NCI-H146 treated with DMSO at 0.1 percent for 48 hours (cell line): ENCODE measurements around the gene CPLANE1.
"Not testable (repeated sequence)": the region's sequence is repeated elsewhere in the genome, so short reads cannot be mapped to it uniquely, and the experiment has no call there.

ENCODE experiments used
- DNase-seq: peaks from one replicate; lab custom pipeline; 2025; ENCODE audit not compliant: unreplicated experiment; lab: John Stamatoyannopoulos, UW

CPLANE1 gene

DNA sequence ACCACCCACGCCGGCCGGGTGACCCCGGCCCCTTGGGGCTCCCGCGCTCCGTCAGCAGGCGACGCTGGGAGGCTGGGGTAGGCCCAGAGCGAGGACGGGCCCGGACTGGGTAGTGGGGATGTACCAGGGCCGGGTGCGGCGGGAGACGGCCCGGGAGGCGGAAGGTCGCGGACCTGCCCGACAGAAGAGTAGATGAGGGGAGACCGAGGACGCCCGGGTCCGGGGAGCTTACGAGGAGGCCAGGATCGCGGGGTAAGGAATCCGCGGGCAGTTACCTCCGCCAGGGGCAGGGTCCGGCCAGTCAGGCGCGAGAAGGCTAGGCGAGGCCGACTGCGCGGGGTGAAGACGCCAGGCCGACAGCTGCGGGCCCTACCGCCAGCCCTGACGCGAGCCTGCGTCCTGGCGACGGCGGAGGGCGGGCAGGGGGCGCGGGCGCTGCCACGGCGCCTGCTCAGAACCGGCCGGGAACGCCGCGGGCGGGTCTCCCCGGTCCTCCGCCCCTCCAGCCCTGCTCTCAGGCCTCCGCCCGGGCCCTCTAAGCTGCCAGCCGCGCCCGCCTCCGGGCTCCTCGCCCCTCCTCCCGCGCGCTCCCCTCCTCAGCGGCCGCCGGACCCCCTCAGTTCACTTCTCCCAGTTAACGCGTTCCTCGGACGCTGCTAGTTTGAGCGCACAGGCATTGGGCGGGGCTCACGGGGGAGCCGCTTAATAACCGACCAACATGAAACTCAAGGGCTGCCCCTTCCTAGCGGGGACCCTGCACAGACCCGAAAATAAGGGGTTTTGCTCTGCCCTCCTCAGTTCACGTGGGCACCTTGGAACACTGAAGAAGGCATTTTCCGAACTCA lies at the start of gene CPLANE1:
Gene CPLANE1, minus strand, starts transcription at position 407 of the 845 bp plus-strand sequence. CDS start 1,678 bp downstream, outside the sequence.
- peak; percentile 64 for DNase-seq

GRCh38 chr5:37296313-37296712 lies 47.1 kb upstream of the CPLANE1 start:
- not testable (repeated sequence) for DNase-seq

- DNase-seq, result no peak
Measured at GRCh38 chr5:37283214-37283820, 34.1 kb upstream of the CPLANE1 start.

GRCh38 chr5:37275511-37275910 lies 26.3 kb upstream of the CPLANE1 start:
- DNase-seq, result no peak

GRCh38 chr5:37272511-37272910 lies 23.3 kb upstream of the CPLANE1 start:
- no peak for DNase-seq

GRCh38 chr5:37268100-37268499 lies 18.9 kb upstream of the CPLANE1 start:
- not testable (repeated sequence) for DNase-seq

GRCh38 chr5:37255774-37256358 lies 6.7 kb upstream of the CPLANE1 start:
- DNase-seq, result no peak

- DNase-seq, result no peak
Measured at GRCh38 chr5:37254581-37254980, 5.4 kb upstream of the CPLANE1 start.

DNA sequence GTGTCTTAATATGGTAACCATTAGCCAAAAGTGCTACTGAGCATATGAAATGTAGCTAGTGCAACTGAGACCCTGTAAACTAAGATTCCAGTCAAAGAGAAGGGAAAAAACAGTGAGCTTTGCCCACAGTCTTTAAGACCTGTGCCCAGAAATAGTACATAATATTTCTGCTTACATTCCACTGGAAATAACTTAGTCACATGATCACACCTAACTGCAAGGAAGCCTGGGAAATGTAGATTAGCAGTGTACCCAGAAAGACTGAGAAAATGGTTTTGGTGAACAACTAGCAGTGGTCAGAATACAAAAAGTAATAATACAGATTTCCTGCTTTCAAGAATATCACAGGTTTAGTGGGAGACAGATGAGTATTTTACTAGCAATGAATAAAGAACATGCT lies 2.5 kb upstream of the CPLANE1 start:
- no peak for DNase-seq

DNA sequence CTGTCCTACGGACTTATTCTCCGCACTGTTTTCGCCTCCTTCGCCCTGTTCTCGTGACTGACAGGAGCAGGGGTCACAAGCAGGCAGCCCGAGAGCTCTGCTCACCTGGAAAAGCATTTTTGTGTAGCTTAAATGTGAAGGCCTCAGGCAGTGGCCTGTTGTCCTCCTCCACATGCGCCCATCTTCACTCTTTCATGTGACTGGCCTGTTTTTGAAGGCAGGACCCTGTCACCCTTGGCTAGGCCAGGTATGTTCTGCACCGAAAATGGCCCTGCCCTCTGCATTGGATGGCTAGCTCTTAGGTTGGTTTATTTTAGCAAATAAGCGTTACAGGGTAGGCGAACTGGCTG lies 614 bp upstream of the CPLANE1 start:
- DNase-seq, result no peak

DNA sequence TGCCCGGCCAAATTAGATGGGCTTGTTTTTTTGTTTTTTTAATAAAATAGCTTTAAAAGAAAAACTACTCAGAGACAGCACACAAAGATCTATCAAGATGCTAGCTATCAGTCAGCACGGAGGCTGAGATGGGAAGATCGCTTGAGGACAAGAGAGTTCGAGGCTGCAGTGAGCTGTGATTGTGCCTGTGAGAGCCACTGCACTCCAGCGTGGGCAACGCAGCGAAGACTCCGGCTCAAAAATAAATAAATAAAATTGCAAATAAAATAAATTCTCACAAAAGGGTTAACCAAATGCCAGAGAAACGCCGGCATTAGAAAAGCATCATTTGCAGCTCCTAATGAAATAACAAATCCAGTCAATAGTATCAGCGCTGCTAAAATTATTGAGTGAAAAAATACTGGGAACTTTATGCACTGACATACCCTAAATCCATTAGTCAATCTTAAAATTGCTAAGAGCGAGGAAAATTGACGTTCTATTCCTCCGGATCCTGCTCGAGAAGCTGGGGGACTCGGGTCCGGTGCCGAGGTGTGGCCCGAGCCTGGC lies 681 bp downstream of the CPLANE1 start:
- DNase-seq, result no peak

GRCh38 chr5:37247496-37247895 lies 1.7 kb downstream of the CPLANE1 start:
- DNase-seq, result no peak

DNA sequence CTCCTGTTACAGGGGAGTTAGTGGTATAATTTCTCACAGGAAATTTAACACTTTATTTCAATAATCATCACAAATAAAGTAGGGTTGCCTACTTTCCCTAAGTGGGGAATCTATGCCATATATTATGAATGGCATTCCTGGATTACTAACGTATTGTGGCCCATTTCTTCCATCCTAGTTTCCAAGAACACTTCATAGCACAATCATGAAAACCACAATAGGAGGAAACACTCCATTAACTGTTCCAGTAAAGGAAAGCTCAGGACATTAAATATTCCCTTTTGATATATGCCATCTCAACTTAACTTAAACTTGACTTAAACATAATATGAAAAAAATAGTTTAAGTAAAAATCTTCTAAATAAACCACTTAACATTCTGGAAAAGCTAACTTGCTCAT lies 2.1 kb downstream of the CPLANE1 start:
- DNase-seq, result no peak

DNA sequence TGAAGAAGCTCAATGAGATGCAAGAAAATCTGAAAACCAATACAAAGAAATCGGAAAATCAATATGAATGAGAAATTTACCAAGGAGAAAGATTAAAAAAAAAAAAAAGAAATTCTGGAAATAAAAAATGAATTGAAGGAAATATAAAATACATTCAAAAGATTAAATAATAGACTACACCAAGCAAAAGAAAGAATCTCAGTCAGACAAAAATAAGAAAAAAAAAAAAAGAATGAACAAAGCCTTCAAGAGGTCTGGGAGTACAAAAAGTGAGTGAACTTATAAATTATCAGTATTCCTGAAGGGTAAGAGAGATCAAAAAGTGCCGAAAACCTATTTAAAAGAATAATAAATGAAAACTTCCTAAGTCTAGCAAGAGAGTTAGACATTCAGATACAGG lies 14.9 kb downstream of the CPLANE1 start:
- DNase-seq, result no peak

DNA sequence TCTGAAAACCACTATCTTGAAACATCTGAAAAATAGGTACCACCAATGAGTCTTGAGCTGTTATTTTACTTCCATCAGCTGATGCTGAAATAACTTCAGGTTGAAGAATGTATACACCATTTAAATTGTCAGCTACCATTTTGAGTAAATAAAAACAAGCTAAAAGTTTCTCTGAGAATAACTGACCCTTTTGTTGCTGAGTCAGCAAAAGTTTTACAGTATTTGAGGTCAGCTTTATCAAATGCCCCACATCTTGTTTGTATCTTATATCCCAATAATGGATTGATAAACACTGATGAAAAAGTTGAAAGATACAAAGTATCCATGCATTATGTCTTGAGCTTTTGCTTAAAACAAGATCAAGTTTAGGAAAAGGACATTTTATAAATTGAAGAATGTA lies 22.8 kb downstream of the CPLANE1 start:
- no peak for DNase-seq

- DNase-seq, result no peak
Measured at GRCh38 chr5:37222181-37222580, 27.0 kb downstream of the CPLANE1 start.

GRCh38 chr5:37220426-37220825 lies 28.8 kb downstream of the CPLANE1 start:
- not testable (repeated sequence) for DNase-seq

GRCh38 chr5:37219384-37219783 lies 29.8 kb downstream of the CPLANE1 start:
- not testable (repeated sequence) for DNase-seq

GRCh38 chr5:37217976-37218375 lies 31.2 kb downstream of the CPLANE1 start:
- DNase-seq, result no peak

DNA sequence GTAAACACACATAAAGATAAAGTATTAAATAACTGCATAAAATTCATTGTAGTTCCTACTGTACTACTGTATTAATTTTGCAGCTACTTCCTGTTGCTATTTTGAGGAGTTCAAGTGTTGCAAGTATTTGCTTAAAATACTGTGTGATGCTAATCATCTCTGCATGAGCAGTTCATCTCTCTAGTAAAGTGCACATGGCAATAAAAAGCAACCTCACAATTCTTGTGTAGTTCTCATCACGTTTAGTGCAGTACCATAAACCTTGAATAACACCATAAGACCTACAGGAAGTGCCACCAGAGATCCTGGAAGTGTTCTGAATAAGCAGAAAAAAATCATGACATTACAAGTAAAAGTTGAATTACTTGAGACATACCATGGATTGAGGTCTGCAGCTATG lies 34.6 kb downstream of the CPLANE1 start:
- no peak for DNase-seq

DNA sequence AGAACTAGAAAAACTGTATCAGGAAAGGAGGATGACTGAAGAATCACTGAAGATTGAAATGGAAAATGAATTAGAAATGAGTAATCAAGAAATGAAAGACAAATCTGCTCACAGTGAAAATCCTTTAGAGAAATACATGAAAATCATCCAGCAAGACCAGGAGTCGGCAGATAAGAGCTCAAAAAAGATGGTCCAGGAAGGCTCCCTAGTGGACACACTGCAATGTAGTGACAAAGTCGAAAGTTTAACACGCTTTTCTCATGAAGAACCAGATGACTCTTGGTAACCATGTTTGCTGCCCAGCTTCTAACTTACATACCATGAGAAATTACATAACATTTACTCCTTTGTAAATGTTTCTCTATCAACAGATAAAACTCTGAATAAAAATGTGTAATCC lies 37.1 kb downstream of the CPLANE1 start:
- DNase-seq, result no peak

GRCh38 chr5:37211661-37212060 lies 37.5 kb downstream of the CPLANE1 start:
- no peak for DNase-seq
